K562 treated with DMSO at 1 percent for 24 hours (cell line): ENCODE measurements around the gene HEATR9. TPM values are rescaled to one million over a fixed set of nuclear protein-coding genes. Genes with fewer than 3 reads are reported as not detected.

Experiments used
- total RNA-seq: library from RNA; unstranded; fragments of 300-600 nt; gene quantifications from 2 replicates; pipeline ENCODE4 v1.2.3, GENCODE V29; 2022; ENCODE audit warnings: low read depth; ENCODE audit not compliant: insufficient read depth

Gene HEATR9
- total RNA-seq: not detected in 2 replicates

GRCh38 chr17:35868737-35869136, at the start of gene HEATR9:
Gene HEATR9 (minus strand): TSS chr17:35868891. CDS start chr17:35868742, 149 bp downstream.

GRCh38 chr17:35879773-35880654, 11.3 kb upstream of the HEATR9 start, which contains the start of gene CCL5:
Gene CCL5 (minus strand): TSS chr17:35880360.

GRCh38 chr17:35808962-35809854, 59.5 kb downstream of the HEATR9 start, which contains the start of gene TAF15:
Gene TAF15 (plus strand): TSS chr17:35809484. CDS start chr17:35809570, 86 bp downstream.

Other genes starting within 250 kb of the HEATR9 start
- 0.10 TPM in 1 of 2 replicates, not detected in the other for gene RASL10B, start 137.3 kb downstream of the HEATR9 start, total RNA-seq
- gene GAS2L2, start 115.7 kb downstream of the HEATR9 start, total RNA-seq: not detected in 2 replicates
- not detected in 2 replicates for gene C17orf50, start 108.0 kb downstream of the HEATR9 start, total RNA-seq
- gene MMP28, start 73.2 kb downstream of the HEATR9 start, total RNA-seq: not detected in 2 replicates
- gene TAF15, start 59.4 kb downstream of the HEATR9 start, total RNA-seq: 127 and 139 TPM in 2 replicates
- 0.53 and 0.67 TPM in 2 replicates for gene CCL5, start 11.5 kb upstream of the HEATR9 start, total RNA-seq
- 10.2 and 13.9 TPM in 2 replicates for gene RDM1, start 61.9 kb upstream of the HEATR9 start, total RNA-seq
- gene LYZL6, start 74.8 kb upstream of the HEATR9 start, total RNA-seq: not detected in 2 replicates
- not detected in 2 replicates for gene CCL16, start 112.6 kb upstream of the HEATR9 start, total RNA-seq
- gene CCL14, start 117.8 kb upstream of the HEATR9 start, total RNA-seq: not detected in 2 replicates
- not detected in 2 replicates for gene CCL15, start 132.7 kb upstream of the HEATR9 start, total RNA-seq
- not detected in 2 replicates for gene CCL23, start 149.1 kb upstream of the HEATR9 start, total RNA-seq
- gene CCL18, start 195.4 kb upstream of the HEATR9 start, total RNA-seq: not detected in 2 replicates
- not detected in 2 replicates for gene CCL3, start 221.3 kb upstream of the HEATR9 start, total RNA-seq
- gene CCL4, start 234.9 kb upstream of the HEATR9 start, total RNA-seq: not detected in 2 replicates